Measurements from ENCODE around the gene BCL7A. TPM values are rescaled to one million over a fixed set of nuclear protein-coding genes. Genes with fewer than 3 reads are reported as not detected.

The BCL7A gene
- total RNA-seq, 1 experiment from 2014 or later, result 18.2 TPM

DNA sequence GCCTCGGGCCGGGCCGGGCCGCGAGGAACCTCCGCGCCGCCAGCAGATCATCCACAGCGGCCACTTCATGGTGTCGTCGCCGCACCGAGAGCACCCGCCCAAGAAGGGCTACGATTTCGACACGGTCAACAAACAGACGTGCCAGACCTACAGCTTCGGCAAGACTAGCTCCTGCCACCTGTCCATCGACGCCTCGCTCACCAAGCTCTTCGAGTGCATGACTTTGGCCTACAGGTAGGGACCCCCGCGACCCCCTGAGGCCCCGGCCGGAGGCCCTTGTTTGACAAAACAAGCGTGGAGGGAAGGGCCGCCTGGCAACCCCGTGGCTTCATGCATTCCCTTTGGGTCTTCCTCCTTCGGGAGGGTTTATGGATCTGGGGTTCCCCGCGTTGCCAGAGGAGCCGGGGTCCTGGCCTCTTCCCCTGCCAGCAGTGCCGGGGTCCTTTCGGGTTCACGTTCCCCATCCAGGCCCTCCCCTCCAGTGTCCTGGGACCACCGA is 57.4 kb downstream of the BCL7A start:
- Histone ChIP-seq H3K27ac (ENCODE audit: insufficient read length, low read depth, low read length) (no peak overlapping the region), H3K23me2 (ENCODE audit: insufficient read length, low read depth, low read length, poor library complexity, severe bottlenecking) (peaks cover 17% of the 10 kb centered on the region), H3K56ac (ENCODE audit: insufficient read length, low read depth, low read length) (no peak overlapping the region), H3K79me1 (ENCODE audit: insufficient read depth, low read depth, low read length, poor library complexity, severe bottlenecking) (no peaks in the 10 kb centered on the region), H4K91ac (ENCODE audit: insufficient read length, low read depth, low read length) (no peak overlapping the region), H3K14ac (ENCODE audit: insufficient read depth, low read length) (peak overlapping the region; percentile 18), H3K18ac (ENCODE audit: insufficient read length, low read depth, low read length) (no peak overlapping the region), H2BK5ac (ENCODE audit: insufficient read length, low read length) (no peak overlapping the region), H3K27me3 (ENCODE audit: insufficient read depth, low read length) (no peaks in the 10 kb centered on the region; the same call in 1 of the 2 replicates), H3K9me3 (ENCODE audit: control insufficient read depth, low read depth, low read length) (no peaks in the 10 kb centered on the region), H2BK12ac (ENCODE audit: insufficient read length, low read depth, low read length) (no peak overlapping the region), H4K5ac (ENCODE audit: insufficient read length, low read depth, low read length) (no peak overlapping the region), H3K23ac (ENCODE audit: insufficient read length, low read depth, low read length) (no peak overlapping the region), H3K4me1 (ENCODE audit: insufficient read depth, low read length) (no peaks in the 10 kb centered on the region), H2AK5ac (ENCODE audit: insufficient read length, low read length) (no peak overlapping the region), H2BK15ac (ENCODE audit: low read depth, low read length) (no peak overlapping the region), H3K9ac (ENCODE audit: extremely low read depth, insufficient read length, low read length) (peak overlapping the region; percentile 68), H3T11ph (ENCODE audit: low read length) (no peak overlapping the region), H4K8ac (replicated peaks; ENCODE audit: insufficient read length, low read depth, low read length) (no peak overlapping the region), H3K79me2 (ENCODE audit: insufficient read depth, low read length) (peaks cover 5% of the 10 kb centered on the region; the same call in 1 of the 2 replicates), H2BK120ac (ENCODE audit: low read depth, low read length, poor library complexity, severe bottlenecking) (no peak overlapping the region), H4K20me1 (ENCODE audit: control insufficient read depth, insufficient read depth, insufficient read length) (no peaks in the 10 kb centered on the region), H3K4me2 (ENCODE audit: insufficient read depth, insufficient read length, low read length) (peak overlapping the region; percentile 73), H2BK20ac (ENCODE audit: low read depth, low read length, poor library complexity, severe bottlenecking) (no peak overlapping the region), H2AFZ (ENCODE audit: low read length) (no peak overlapping the region), H3K4ac (ENCODE audit: low read depth, low read length) (no peak overlapping the region)
- no peaks in the 10 kb centered on the region for H3K9me3 Mint-ChIP-seq
- no peak overlapping the region for H3K27ac Mint-ChIP-seq
- DNase-seq, result peak; percentile 72
- WGBS (ENCODE audit: extremely low coverage, insufficient read length, low lambda C conversion rate), result no CpG with 5 or more reads among the region's 38 CpGs
- TF ChIP-seq, protein P1, sequence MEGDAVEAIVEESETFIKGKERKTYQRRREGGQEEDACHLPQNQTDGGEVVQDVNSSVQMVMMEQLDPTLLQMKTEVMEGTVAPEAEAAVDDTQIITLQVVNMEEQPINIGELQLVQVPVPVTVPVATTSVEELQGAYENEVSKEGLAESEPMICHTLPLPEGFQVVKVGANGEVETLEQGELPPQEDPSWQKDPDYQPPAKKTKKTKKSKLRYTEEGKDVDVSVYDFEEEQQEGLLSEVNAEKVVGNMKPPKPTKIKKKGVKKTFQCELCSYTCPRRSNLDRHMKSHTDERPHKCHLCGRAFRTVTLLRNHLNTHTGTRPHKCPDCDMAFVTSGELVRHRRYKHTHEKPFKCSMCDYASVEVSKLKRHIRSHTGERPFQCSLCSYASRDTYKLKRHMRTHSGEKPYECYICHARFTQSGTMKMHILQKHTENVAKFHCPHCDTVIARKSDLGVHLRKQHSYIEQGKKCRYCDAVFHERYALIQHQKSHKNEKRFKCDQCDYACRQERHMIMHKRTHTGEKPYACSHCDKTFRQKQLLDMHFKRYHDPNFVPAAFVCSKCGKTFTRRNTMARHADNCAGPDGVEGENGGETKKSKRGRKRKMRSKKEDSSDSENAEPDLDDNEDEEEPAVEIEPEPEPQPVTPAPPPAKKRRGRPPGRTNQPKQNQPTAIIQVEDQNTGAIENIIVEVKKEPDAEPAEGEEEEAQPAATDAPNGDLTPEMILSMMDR (conservative IDR thresholded peaks at IDR 0.05), result no peak
- H3K4me1 Mint-ChIP-seq, result peaks cover 27% of the 10 kb centered on the region in 2 experiments
- H3K36me3 Mint-ChIP-seq (ENCODE audit: insufficient read depth in 1 of 3, low read depth in 3 of 3), result peaks cover 5 to 6% (median 5%) of the 10 kb centered on the region in 3 experiments; a peak in 5 of 7 replicates
- peak overlapping the region; percentile 81 to 92 for H3K4me3 Mint-ChIP-seq
- H3K27me3 Mint-ChIP-seq (ENCODE audit: low read depth), result peaks cover 34% of the 10 kb centered on the region

All from H9 (cell line).